Neutrophil (primary cell): Measurements from ENCODE around the gene GIMD1.

ENCODE experiments used
- H3K27ac ChIP-seq: fragments of 200-600 bp; sonication (generic); 2 replicates; pipeline ENCODE4 v1.5.1; 2016; ENCODE audit warnings: mild to moderate bottlenecking, moderate library complexity
- H3K27me3 ChIP-seq: fragments of 200-600 bp; sonication (generic); 2 replicates; pipeline ENCODE4 v1.6.0; 2016; ENCODE audit warnings: mild to moderate bottlenecking
- H3K36me3 ChIP-seq: fragments of 200-600 bp; sonication (generic); 2 replicates; pipeline ENCODE4 v1.5.1; 2017
- H3K4me1 ChIP-seq, 2 experiments: fragments of 200-600 bp in 1 of 2; sonication (generic) in 1 of 2; 1 replicate in 1 of 2; 2 replicates in 1 of 2; pipeline versions ENCODE4 v1.5.1 to v1.6.1; 2013 to 2016; ENCODE audit warnings: low read depth in 1 of 2, low read length in 1 of 2, mild to moderate bottlenecking in 1 of 2, moderate library complexity in 1 of 2; ENCODE audit not compliant: control insufficient read depth in 1 of 2, insufficient read depth in 1 of 2
- H3K4me3 ChIP-seq, 2 experiments: fragments of 200-600 bp in 1 of 2; sonication (generic) in 1 of 2; 1 replicate in 1 of 2; 2 replicates in 1 of 2; pipeline ENCODE4 v1.5.1; 2013 to 2016; ENCODE audit warnings: low read depth in 1 of 2, low read length in 1 of 2, mild to moderate bottlenecking in 1 of 2, moderate library complexity in 1 of 2
- H3K9me3 ChIP-seq: fragments of 200-600 bp; sonication (generic); 2 replicates; pipeline ENCODE4 v1.5.1; 2016
- CTCF ChIP-seq: fragments of 200-600 bp; sonication (generic); IDR thresholded peaks from 2 replicates; pipeline ENCODE4 v1.5.1; 2016; ENCODE audit warnings: antibody characterized with exemption

The GIMD1 gene

DNA sequence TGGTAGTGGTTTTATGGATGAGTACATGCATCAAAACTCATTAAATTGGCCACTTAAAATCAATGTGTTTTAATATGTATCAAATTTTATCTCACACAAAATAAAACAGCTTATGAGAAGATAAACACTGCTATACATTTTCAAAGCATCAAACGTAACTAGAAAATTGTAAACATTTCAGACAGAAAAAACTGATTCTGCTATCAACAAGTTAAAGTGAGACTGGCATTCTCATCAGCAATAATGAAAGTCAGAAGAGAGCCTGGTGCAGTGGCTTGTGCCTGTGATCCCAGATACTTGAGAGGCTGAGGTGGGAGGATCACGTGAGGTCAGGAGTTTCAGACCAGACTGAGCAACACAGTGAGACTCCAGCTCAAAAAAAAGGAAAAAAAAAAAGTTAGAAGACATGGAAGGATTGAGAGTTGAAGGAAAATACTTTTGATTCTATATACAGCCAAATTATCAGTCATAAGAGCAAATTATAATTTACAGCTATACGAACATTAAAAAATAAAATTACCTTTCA is 55.5 kb downstream of the GIMD1 start:
- no peak for TF ChIP-seq CTCF
- H3K27ac ChIP-seq = no peak overlapping the region

DNA sequence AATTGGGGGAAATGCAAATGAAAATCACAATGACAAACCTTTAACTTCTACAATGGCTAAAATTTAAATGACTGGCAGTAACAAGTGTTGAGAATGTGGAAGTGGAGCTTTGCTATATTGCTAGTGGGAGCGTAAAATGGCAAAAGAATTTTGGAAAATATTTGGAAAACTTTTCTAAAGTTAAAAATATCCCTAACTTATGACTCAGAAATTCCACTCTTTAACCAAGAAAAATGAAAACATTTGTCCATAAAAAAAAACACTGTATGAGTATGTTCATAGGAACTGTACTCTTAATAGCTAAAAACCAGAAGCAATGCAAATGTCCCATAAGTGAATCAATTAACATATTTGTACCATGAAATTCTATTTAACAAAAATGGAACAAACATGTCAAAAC is 56.2 kb downstream of the GIMD1 start:
- Histone ChIP-seq H3K4me3 (no peak overlapping the region), H3K9me3 (no peaks in the 10 kb centered on the region), H3K4me1 (peaks cover 19% of the 10 kb centered on the region in 2 experiments), H3K27me3 (no peaks in the 10 kb centered on the region), H3K27ac (no peak overlapping the region), H3K36me3 (no peaks in the 10 kb centered on the region)
- TF ChIP-seq CTCF = no peak

More for the DNA sequence above, 55.5 kb downstream of the GIMD1 start:
- Histone ChIP-seq H3K9me3 (no peaks in the 10 kb centered on the region), H3K36me3 (no peaks in the 10 kb centered on the region), H3K27me3 (no peaks in the 10 kb centered on the region), H3K4me3 (no peak overlapping the region), H3K4me1 (peaks cover 19% of the 10 kb centered on the region in 2 experiments)
